Astrocyte (in vitro differentiated cells and primary cell): ENCODE results near the gene MED15. TPM values are rescaled to one million over a fixed set of nuclear protein-coding genes. Genes with fewer than 3 reads are reported as not detected.

Source experiments
- DNase-seq: peaks from one replicate; pipeline ENCODE4 v3.0.0-alpha.2; 2010; ENCODE audit warnings: low read depth
- FAIRE-seq: peaks from 2 replicates; lab custom pipeline; 2011; peaks lifted over from hg19 to GRCh38; lab: Jason Lieb, UNC
- H2AFZ ChIP-seq: 2 replicates; pipeline ENCODE4 v1.6.0; 2012; ENCODE audit warnings: low read depth, low read length, inconsistent platforms
- H3K27ac ChIP-seq: 2 replicates; pipeline ENCODE4 v1.5.1; 2011; ENCODE audit warnings: low read depth, low read length, inconsistent platforms
- H3K27me3 ChIP-seq: 2 replicates; pipeline ENCODE4 v1.6.0; 2011; ENCODE audit warnings: low read length, inconsistent platforms; ENCODE audit not compliant: insufficient read depth
- H3K36me3 ChIP-seq: 2 replicates; pipeline ENCODE4 v1.5.1; 2011; ENCODE audit warnings: low read length, inconsistent platforms; ENCODE audit not compliant: insufficient read depth
- H3K4me1 ChIP-seq: 2 replicates; pipeline ENCODE4 v1.5.1; 2011; ENCODE audit warnings: low read length, inconsistent platforms; ENCODE audit not compliant: insufficient read depth
- H3K4me2 ChIP-seq: 2 replicates; pipeline ENCODE4 v1.6.0; 2012; ENCODE audit warnings: low read length, inconsistent platforms
- H3K4me3 ChIP-seq: 2 replicates; pipeline ENCODE4 v1.5.1; 2011; ENCODE audit warnings: low read depth, mild to moderate bottlenecking, low read length, inconsistent platforms; ENCODE audit not compliant: insufficient read depth
- H3K79me2 ChIP-seq: 2 replicates; pipeline ENCODE4 v1.6.0; 2012; ENCODE audit warnings: mild to moderate bottlenecking, low read length, inconsistent platforms; ENCODE audit not compliant: insufficient read depth
- H3K9ac ChIP-seq: 2 replicates; pipeline ENCODE4 v1.6.0; 2012; ENCODE audit warnings: mild to moderate bottlenecking, low read length, inconsistent platforms
- H3K9me3 ChIP-seq: 2 replicates; pipeline ENCODE4 v1.5.1; 2012; ENCODE audit warnings: low read depth, mild to moderate bottlenecking, low read length, inconsistent platforms; ENCODE audit not compliant: insufficient read depth
- H4K20me1 ChIP-seq: 2 replicates; pipeline ENCODE4 v1.6.0; 2012; ENCODE audit warnings: low read length, inconsistent platforms; ENCODE audit not compliant: insufficient read depth
- H3K27ac Mint-ChIP-seq: one replicate; pipeline ENCODE4 v1.8.0; 2021; ENCODE audit warnings: mild to moderate bottlenecking, mixed read lengths; ENCODE audit not compliant: unreplicated experiment
- H3K27me3 Mint-ChIP-seq: one replicate; pipeline ENCODE4 v1.8.0; 2021; ENCODE audit warnings: low read depth, mixed read lengths; ENCODE audit not compliant: unreplicated experiment
- H3K36me3 Mint-ChIP-seq: one replicate; pipeline ENCODE4 v1.8.0; 2021; ENCODE audit warnings: low read depth, mixed read lengths; ENCODE audit not compliant: unreplicated experiment
- H3K4me1 Mint-ChIP-seq: one replicate; pipeline ENCODE4 v1.8.0; 2021; ENCODE audit warnings: low read depth, mixed read lengths; ENCODE audit not compliant: unreplicated experiment
- H3K4me3 Mint-ChIP-seq: one replicate; pipeline ENCODE4 v1.8.0; 2021; ENCODE audit warnings: mild to moderate bottlenecking, moderate library complexity, mixed read lengths; ENCODE audit not compliant: unreplicated experiment
- H3K9me3 Mint-ChIP-seq: one replicate; pipeline ENCODE4 v1.8.0; 2021; ENCODE audit warnings: mild to moderate bottlenecking, mixed read lengths; ENCODE audit not compliant: unreplicated experiment
- CTCF ChIP-seq: IDR thresholded peaks from 2 replicates; pipeline ENCODE4 v1.5.1; 2011; ENCODE audit warnings: low read depth, mild to moderate bottlenecking, inconsistent platforms, low read length, moderate library complexity; ENCODE audit not compliant: insufficient read depth
- EZH2 ChIP-seq: IDR thresholded peaks from 2 replicates; pipeline ENCODE4 v1.6.1; 2012; ENCODE audit warnings: mild to moderate bottlenecking, low read length, inconsistent platforms; ENCODE audit not compliant: insufficient read depth
- total RNA-seq: library from RNA; stranded (reverse); gene quantifications from 2 replicates; pipeline ENCODE4 v1.2.1, GENCODE V29; 2021

MED15 gene
- total RNA-seq, 1 donor from 2014 or later, result 153 TPM

DNA sequence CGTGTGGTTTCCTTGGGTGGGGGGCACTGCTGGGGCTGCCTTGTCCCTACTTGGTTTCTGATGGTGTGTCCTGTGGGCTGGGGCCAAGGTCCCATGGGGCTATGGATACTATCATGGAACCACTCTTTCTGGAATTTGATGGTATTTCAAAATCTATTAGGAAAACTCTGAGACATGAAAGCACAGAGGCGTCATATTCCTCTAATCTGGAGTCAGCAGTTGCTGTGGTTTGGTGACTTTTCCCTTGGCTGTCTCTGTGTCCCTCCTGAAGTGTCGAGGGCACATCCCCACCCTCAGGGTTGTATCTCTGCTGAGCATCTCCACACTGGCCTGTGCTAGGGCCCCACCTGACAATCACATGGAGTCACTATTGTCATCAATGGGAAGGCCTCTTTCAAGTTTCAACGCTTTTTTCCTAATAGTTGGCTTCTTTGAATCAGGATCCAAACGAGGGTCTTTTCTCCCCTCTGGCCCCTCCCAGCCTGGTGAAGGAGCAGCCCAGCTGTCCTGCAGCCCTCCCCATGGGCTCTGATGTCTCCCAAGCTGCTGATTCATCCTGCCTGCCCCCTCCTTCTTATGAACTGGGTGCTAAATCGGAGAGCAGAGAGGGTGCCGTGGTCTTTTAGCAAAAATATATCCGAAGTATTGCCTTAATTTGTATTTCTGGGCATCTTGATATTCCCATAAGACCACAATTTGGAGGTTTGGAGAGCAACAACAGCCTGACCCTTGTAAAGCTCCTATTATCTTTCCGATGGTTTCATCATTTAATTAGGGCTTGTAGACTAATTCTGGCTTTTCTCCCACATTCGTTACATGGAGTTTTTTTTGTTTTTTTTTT is 38.5 kb downstream of the MED15 start:
- peaks cover 90% of the 10 kb centered on the region for H3K79me2 ChIP-seq
- H3K9me3 ChIP-seq, result no peaks in the 10 kb centered on the region
- H3K4me3 Mint-ChIP-seq, result no peak overlapping the region
- H3K27ac ChIP-seq, result no peak overlapping the region
- no peak overlapping the region for H3K4me2 ChIP-seq
- H3K36me3 Mint-ChIP-seq, result peaks cover 20% of the 10 kb centered on the region
- no peaks in the 10 kb centered on the region for H3K27me3 Mint-ChIP-seq
- H3K27me3 ChIP-seq, result no peaks in the 10 kb centered on the region
- H2AFZ ChIP-seq, result no peak overlapping the region
- no peak for DNase-seq
- H3K4me1 Mint-ChIP-seq, result peaks cover 33% of the 10 kb centered on the region
- H3K9me3 Mint-ChIP-seq, result no peaks in the 10 kb centered on the region
- peaks cover 65% of the 10 kb centered on the region for H4K20me1 ChIP-seq
- H3K4me1 ChIP-seq, result peaks cover 33% of the 10 kb centered on the region
- no peak for FAIRE-seq
- H3K27ac Mint-ChIP-seq, result no peak overlapping the region
- peaks cover 19% of the 10 kb centered on the region for H3K36me3 ChIP-seq
- no peak overlapping the region for H3K4me3 ChIP-seq
- H3K9ac ChIP-seq, result no peak overlapping the region
- no peak for TF ChIP-seq EZH2
- no peak for TF ChIP-seq CTCF

DNA sequence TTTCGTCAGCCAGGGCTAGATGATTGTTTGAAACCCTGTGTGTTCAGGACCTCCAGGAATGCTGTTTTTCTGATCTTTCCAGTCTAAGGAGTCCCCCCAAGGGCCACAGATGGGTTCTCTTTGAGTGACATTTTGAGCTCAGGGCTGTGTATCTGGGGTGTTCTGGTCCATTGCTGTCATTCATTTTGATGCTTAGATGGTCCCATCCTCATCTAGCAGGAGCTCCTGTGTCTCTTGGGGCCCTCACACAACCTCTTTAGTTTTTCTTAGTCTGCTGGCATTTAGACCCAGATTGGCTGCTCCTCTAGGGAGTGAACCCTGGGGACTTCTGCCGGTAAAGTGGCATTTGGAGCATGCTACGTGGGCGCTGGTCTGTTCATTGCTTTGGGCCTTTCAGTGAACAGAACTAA is 39.1 kb downstream of the MED15 start:
- H3K4me1 Mint-ChIP-seq, result peaks cover 40% of the 10 kb centered on the region
- H3K4me3 Mint-ChIP-seq, result no peak overlapping the region
- Histone ChIP-seq H3K79me2 (peaks cover 89% of the 10 kb centered on the region), H3K9ac (no peak overlapping the region), H3K4me3 (no peak overlapping the region), H3K27me3 (no peaks in the 10 kb centered on the region), H3K36me3 (peaks cover 19% of the 10 kb centered on the region), H3K4me2 (no peak overlapping the region), H2AFZ (no peak overlapping the region), H4K20me1 (peaks cover 72% of the 10 kb centered on the region), H3K9me3 (no peaks in the 10 kb centered on the region), H3K27ac (no peak overlapping the region), H3K4me1 (peaks cover 40% of the 10 kb centered on the region)
- FAIRE-seq, result no peak
- no peak for TF ChIP-seq EZH2
- no peak for TF ChIP-seq CTCF
- H3K27ac Mint-ChIP-seq, result no peak overlapping the region
- no peaks in the 10 kb centered on the region for H3K27me3 Mint-ChIP-seq
- DNase-seq, result no peak
- peaks cover 20% of the 10 kb centered on the region for H3K36me3 Mint-ChIP-seq
- H3K9me3 Mint-ChIP-seq, result no peaks in the 10 kb centered on the region

DNA sequence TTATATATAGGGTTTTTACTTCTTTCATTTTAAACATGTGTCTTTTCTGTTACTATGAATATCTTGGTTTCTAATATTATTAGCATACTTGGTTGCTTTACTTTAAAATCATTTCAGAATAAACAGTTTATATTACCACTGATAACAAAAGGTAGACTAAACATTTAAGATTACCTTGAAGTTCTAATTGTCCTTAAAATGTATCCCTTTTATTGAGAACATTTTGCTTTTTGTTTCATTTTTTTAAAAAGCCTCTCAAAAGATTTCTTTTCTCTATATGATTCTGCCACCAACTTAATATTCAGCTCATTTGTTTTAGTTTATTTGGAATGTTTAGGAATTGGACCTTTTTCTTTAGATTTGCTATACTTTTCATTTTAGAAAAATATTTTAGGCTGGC is 39.6 kb downstream of the MED15 start:
- Mint-ChIP-seq H3K36me3 (peaks cover 20% of the 10 kb centered on the region), H3K9me3 (no peaks in the 10 kb centered on the region), H3K4me1 (peaks cover 42% of the 10 kb centered on the region), H3K27me3 (no peaks in the 10 kb centered on the region), H3K4me3 (no peak overlapping the region), H3K27ac (no peak overlapping the region)
- no peak overlapping the region for H3K27ac ChIP-seq
- no peak overlapping the region for H3K4me3 ChIP-seq
- no peak for DNase-seq
- peaks cover 73% of the 10 kb centered on the region for H4K20me1 ChIP-seq
- H2AFZ ChIP-seq, result no peak overlapping the region
- peaks cover 90% of the 10 kb centered on the region for H3K79me2 ChIP-seq
- H3K27me3 ChIP-seq, result no peaks in the 10 kb centered on the region
- FAIRE-seq, result no peak
- no peak overlapping the region for H3K4me2 ChIP-seq
- H3K9ac ChIP-seq, result no peak overlapping the region
- peaks cover 19% of the 10 kb centered on the region for H3K36me3 ChIP-seq
- H3K4me1 ChIP-seq, result peaks cover 45% of the 10 kb centered on the region
- no peaks in the 10 kb centered on the region for H3K9me3 ChIP-seq
- TF ChIP-seq CTCF, result no peak
- no peak for TF ChIP-seq EZH2
